Smooth muscle cell (in vitro differentiated cells): ENCODE measurements around the gene EFNA5. TPM values are rescaled to one million over a fixed set of nuclear protein-coding genes. Genes with fewer than 3 reads are reported as not detected.
A peak's percentile ranks its signal among the peaks of the same experiment; 100 is the strongest.

Source experiments
- DNase-seq: peaks from one replicate; lab custom pipeline; 2025; ENCODE audit not compliant: unreplicated experiment; lab: John Stamatoyannopoulos, UW
- H2AFZ ChIP-seq: fragments of 200-600 bp; sonication (generic); 2 replicates; pipeline ENCODE4 v1.6.0; 2016; ENCODE audit warnings: antibody characterized with exemption, low read depth, mild to moderate bottlenecking
- H3F3A ChIP-seq: fragments of 200-600 bp; sonication (generic); 2 replicates; pipeline ENCODE4 v1.6.0; 2017; ENCODE audit warnings: antibody characterized with exemption, low read depth
- H3K27ac ChIP-seq: fragments of 200-600 bp; sonication (generic); 2 replicates; pipeline ENCODE4 v1.5.1; 2016; ENCODE audit warnings: low read depth, mild to moderate bottlenecking
- H3K27me3 ChIP-seq: fragments of 200-600 bp; sonication (generic); 2 replicates; pipeline ENCODE4 v1.6.1; 2016; ENCODE audit warnings: low read depth, mild to moderate bottlenecking
- H3K36me3 ChIP-seq: fragments of 200-600 bp; sonication (generic); 2 replicates; pipeline ENCODE4 v1.5.1; 2016; ENCODE audit warnings: low read depth
- H3K4me1 ChIP-seq: fragments of 200-600 bp; sonication (generic); 2 replicates; pipeline ENCODE4 v1.5.1; 2016; ENCODE audit warnings: low read depth
- H3K4me2 ChIP-seq: fragments of 200-600 bp; sonication (generic); 2 replicates; pipeline ENCODE4 v1.6.0; 2016; ENCODE audit warnings: mild to moderate bottlenecking
- H3K4me3 ChIP-seq: fragments of 200-600 bp; sonication (generic); 2 replicates; pipeline ENCODE4 v1.5.1; 2016; ENCODE audit warnings: mild to moderate bottlenecking
- H3K79me2 ChIP-seq: fragments of 200-600 bp; sonication (generic); 2 replicates; pipeline ENCODE4 v1.6.0; 2016; ENCODE audit warnings: low read depth, mild to moderate bottlenecking
- H3K9ac ChIP-seq: fragments of 200-600 bp; sonication (generic); 2 replicates; pipeline ENCODE4 v1.6.0; 2016; ENCODE audit warnings: low read depth
- H3K9me3 ChIP-seq: fragments of 200-600 bp; sonication (generic); replicated peaks from 2 replicates; pipeline ENCODE4 v1.5.1; 2016; ENCODE audit warnings: low read depth
- H4K20me1 ChIP-seq: fragments of 200-600 bp; sonication (generic); 2 replicates; pipeline ENCODE4 v1.6.0; 2016; ENCODE audit warnings: low read depth
- CTCF ChIP-seq: fragments of 200-600 bp; sonication (generic); IDR thresholded peaks from 2 replicates; pipeline ENCODE4 v1.5.1; 2017; ENCODE audit warnings: borderline replicate concordance, mild to moderate bottlenecking, antibody characterized with exemption; ENCODE audit not compliant: insufficient read depth, poor library complexity, severe bottlenecking
- WGBS: methylation state at CpG from one replicate; pipeline ENCODE4 v1.1.7; 2016; ENCODE audit warnings: low lambda C conversion rate; 5-methylcytosine and 5-hydroxymethylcytosine counted together
- polyA plus RNA-seq: library from polyadenylated mRNA; unstranded; fragments of >200 nt; fragmentation: Nextera tagmentation; extraction: Ambion mirVana; gene quantifications from 2 replicates; pipeline ENCODE4 v1.2.1, GENCODE V29; 2016
- total RNA-seq: library from RNA; depleted of rRNA; stranded (reverse); fragments of >200 nt; gene quantifications from 2 replicates; pipeline ENCODE4 v1.2.3, GENCODE V29; 2014

The EFNA5 gene
- total and polyA plus RNA-seq, 2 experiments from 2014 or later = 0.32 to 8.8 TPM

GRCh38 chr5:107474361-107474715 is 196.4 kb downstream of the EFNA5 start:
- Histone ChIP-seq H3K27ac (peak overlapping the region; percentile 71), H3K36me3 (no peaks in the 10 kb centered on the region), H3K79me2 (no peaks in the 10 kb centered on the region), H3K27me3 (no peaks in the 10 kb centered on the region), H4K20me1 (no peaks in the 10 kb centered on the region), H3K9me3 (no peaks in the 10 kb centered on the region), H3K4me2 (no peak overlapping the region), H2AFZ (no peak overlapping the region), H3K9ac (peak overlapping the region; percentile 23), H3K4me1 (peaks cover 37% of the 10 kb centered on the region), H3K4me3 (no peak overlapping the region), H3F3A (peaks cover under 1% of the 10 kb centered on the region)
- TF ChIP-seq CTCF = no peak
- DNase-seq = no peak
- 82% methylated on average over 3 of the region's 3 CpGs for WGBS

- H3F3A ChIP-seq = peaks cover 11% of the 10 kb centered on the region
- no peak overlapping the region for H2AFZ ChIP-seq
- H3K4me1 ChIP-seq = peaks cover 43% of the 10 kb centered on the region
- H3K9me3 ChIP-seq = no peaks in the 10 kb centered on the region
- 39% methylated on average over 2 of the region's 2 CpGs for WGBS
- H3K36me3 ChIP-seq = no peaks in the 10 kb centered on the region
- H3K9ac ChIP-seq = peak overlapping the region; percentile 58
- no peak for TF ChIP-seq CTCF
- no peak for DNase-seq
- no peak overlapping the region for H3K4me3 ChIP-seq
- H3K27me3 ChIP-seq = no peaks in the 10 kb centered on the region
- H3K79me2 ChIP-seq = no peaks in the 10 kb centered on the region
- peak overlapping the region; percentile 85 for H3K27ac ChIP-seq
- no peaks in the 10 kb centered on the region for H4K20me1 ChIP-seq
- no peak overlapping the region for H3K4me2 ChIP-seq
Measured at GRCh38 chr5:107472620-107473064, 198.1 kb downstream of the EFNA5 start.

- Histone ChIP-seq H3K36me3 (no peaks in the 10 kb centered on the region), H3K4me3 (no peak overlapping the region), H3K27me3 (no peaks in the 10 kb centered on the region), H4K20me1 (no peaks in the 10 kb centered on the region), H3K27ac (peak overlapping the region; percentile 86), H2AFZ (no peak overlapping the region), H3K4me1 (peaks cover 66% of the 10 kb centered on the region), H3F3A (peaks cover 16% of the 10 kb centered on the region), H3K9ac (peak overlapping the region; percentile 54), H3K79me2 (no peaks in the 10 kb centered on the region), H3K4me2 (peak overlapping the region; percentile 41), H3K9me3 (no peaks in the 10 kb centered on the region)
- TF ChIP-seq CTCF = no peak
- 26% methylated on average over 1 of the region's 1 CpG for WGBS
- no peak for DNase-seq
Measured at GRCh38 chr5:107470295-107470582, 200.5 kb downstream of the EFNA5 start.

- H3K4me2 ChIP-seq = peak overlapping the region; percentile 41
- WGBS = 52% methylated on average over 5 of the region's 5 CpGs
- peak overlapping the region; percentile 86 for H3K27ac ChIP-seq
Measured at GRCh38 chr5:107469485-107470294, 201.0 kb downstream of the EFNA5 start.

More at GRCh38 chr5:107469485-107470294, 201.0 kb downstream of the EFNA5 start:
- no peaks in the 10 kb centered on the region for H3K36me3 ChIP-seq
- TF ChIP-seq CTCF = no peak
- H3K79me2 ChIP-seq = no peaks in the 10 kb centered on the region
- peaks cover 72% of the 10 kb centered on the region for H3K4me1 ChIP-seq
- peak overlapping the region; percentile 67 for H3K9ac ChIP-seq
- no peaks in the 10 kb centered on the region for H3K27me3 ChIP-seq
- no peak overlapping the region for H3K4me3 ChIP-seq
- no peaks in the 10 kb centered on the region for H4K20me1 ChIP-seq
- no peaks in the 10 kb centered on the region for H3K9me3 ChIP-seq
- no peak overlapping the region for H2AFZ ChIP-seq
- H3F3A ChIP-seq = peaks cover 16% of the 10 kb centered on the region
- no peak for DNase-seq
